B cell (primary cell): ENCODE data around the gene TOMM22. TPM values are rescaled to one million over a fixed set of nuclear protein-coding genes. Genes with fewer than 3 reads are reported as not detected.
"Not testable (repeated sequence)": the region's sequence is repeated elsewhere in the genome, so short reads cannot be mapped to it uniquely, and the experiment has no call there.

Experiments
- ATAC-seq: fragments of 200-7000 bp; cut with Tn5 transposase; one replicate; pipeline ENCODE4 v1.10.0; 2021; ENCODE audit warnings: low read depth, mild to moderate bottlenecking, moderate number of reproducible peaks, moderate library complexity
- CTCF ChIA-PET: fragments of 350-600 bp; sonication (Branson Sonifier 250); formaldehyde crosslinking; loops from one replicate; lab custom pipeline; 2021; ENCODE audit warnings: antibody characterized with exemption, inconsistent platforms; lab: Charles Lee
- POLR2A ChIA-PET: fragments of 350-600 bp; sonication (Branson Sonifier 250); formaldehyde crosslinking; loops from one replicate; lab custom pipeline; 2021; ENCODE audit warnings: antibody characterized with exemption; lab: Charles Lee
- DNase-seq: peaks from one replicate; pipeline ENCODE4 v3.0.0; 2013
- H2AFZ ChIP-seq: 2 replicates; pipeline ENCODE4 v1.6.1; 2012; ENCODE audit warnings: mild to moderate bottlenecking, low read depth, low read length; ENCODE audit not compliant: insufficient read depth, poor library complexity, severe bottlenecking
- H3K27ac ChIP-seq, 2 donors: 1 replicate in 1 of 2; 2 replicates in 1 of 2; pipeline ENCODE4 v1.5.1; 2012 to 2013; ENCODE audit warnings: low read length in 2 of 2, mild to moderate bottlenecking in 2 of 2, moderate library complexity in 1 of 2
- H3K27me3 ChIP-seq, 4 experiments: fragments of 200-600 bp in 1 of 4; sonication (generic) in 1 of 4; replicated peaks in 1 of 4; 1 replicate in 2 of 4; 2 replicates in 2 of 4; pipeline versions ENCODE4 v1.6.1 to v1.7.0; 2013 to 2016; ENCODE audit warnings: low read length in 3 of 4, mild to moderate bottlenecking in 2 of 4, mixed read lengths in 1 of 4, moderate library complexity in 1 of 4; ENCODE audit not compliant: insufficient read depth in 4 of 4, control insufficient read depth in 3 of 4; ENCODE audit errors: control extremely low read depth in 1 of 4
- H3K36me3 ChIP-seq, 2 experiments: replicated peaks in 1 of 2; 1 replicate in 1 of 2; 2 replicates in 1 of 2; pipeline versions ENCODE4 v1.6.1 to v1.7.1; 2013; ENCODE audit warnings: low read length in 1 of 2; ENCODE audit not compliant: insufficient read depth in 2 of 2, control insufficient read depth in 1 of 2; ENCODE audit errors: control extremely low read depth in 1 of 2, extremely low read depth in 1 of 2
- H3K4me1 ChIP-seq, 2 donors: fragments of 200-600 bp in 1 of 2; sonication (generic) in 1 of 2; 1 replicate in 1 of 2; 2 replicates in 1 of 2; pipeline versions ENCODE4 v1.5.1 to v1.6.1; 2013 to 2017; ENCODE audit warnings: low read length in 2 of 2; ENCODE audit not compliant: control insufficient read depth in 2 of 2, insufficient read depth in 2 of 2
- H3K4me2 ChIP-seq: replicated peaks from 2 replicates; pipeline ENCODE3; 2012; ENCODE audit warnings: mild to moderate bottlenecking, low read depth, low read length; ENCODE audit not compliant: poor library complexity, severe bottlenecking
- H3K4me3 ChIP-seq, 5 experiments: fragments of 200-600 bp in 1 of 5; sonication (generic) in 1 of 5; 1 replicate in 3 of 5; 2 replicates in 2 of 5; pipeline versions ENCODE4 v1.5.1 to v1.7.0; 2011 to 2016; ENCODE audit warnings: low read length in 4 of 5, mild to moderate bottlenecking in 4 of 5, low read depth in 2 of 5, control low read depth in 1 of 5, moderate library complexity in 1 of 5; ENCODE audit not compliant: insufficient read depth in 1 of 5; ENCODE audit errors: control extremely low read depth in 1 of 5, extremely low read depth in 1 of 5
- H3K79me2 ChIP-seq: fragments of 200-600 bp; sonication (generic); one replicate; pipeline ENCODE4 v1.6.0; 2016; ENCODE audit warnings: low read length; ENCODE audit not compliant: control insufficient read depth, insufficient read depth
- H3K9ac ChIP-seq: fragments of 200-600 bp; sonication (generic); 2 replicates; pipeline ENCODE4 v1.6.1; 2017; ENCODE audit warnings: mild to moderate bottlenecking, low read length, moderate library complexity
- H3K9me3 ChIP-seq, 3 donors: one replicate each; pipeline versions ENCODE4 v1.6.1 to v1.7.1; 2013; ENCODE audit warnings: low read length in 2 of 3; ENCODE audit not compliant: control insufficient read depth in 2 of 3, insufficient read depth in 1 of 3; ENCODE audit errors: control extremely low read depth in 1 of 3
- H4K20me1 ChIP-seq: 2 replicates; pipeline ENCODE4 v1.6.0; 2012; ENCODE audit warnings: mild to moderate bottlenecking, low read length; ENCODE audit not compliant: insufficient read depth, control insufficient read depth, poor library complexity, severe bottlenecking
- H3K27ac Mint-ChIP-seq: one replicate; pipeline ENCODE4 v1.8.0; 2021; ENCODE audit warnings: mixed read lengths
- H3K27me3 Mint-ChIP-seq: one replicate; pipeline ENCODE4 v1.8.0; 2021; ENCODE audit warnings: mixed read lengths
- H3K4me1 Mint-ChIP-seq: one replicate; pipeline ENCODE4 v1.8.0; 2021; ENCODE audit warnings: mixed read lengths
- H3K4me3 Mint-ChIP-seq: one replicate; pipeline ENCODE4 v1.8.0; 2021; ENCODE audit warnings: mixed read lengths
- H3K9me3 Mint-ChIP-seq: one replicate; pipeline ENCODE4 v1.8.0; 2022; ENCODE audit warnings: mixed read lengths; ENCODE audit not compliant: insufficient read depth
- EZH2 ChIP-seq: IDR thresholded peaks from 2 replicates; pipeline ENCODE4 v1.6.1; 2012; ENCODE audit warnings: borderline replicate concordance, low read depth, mild to moderate bottlenecking, moderate library complexity, low read length; ENCODE audit not compliant: insufficient read depth, poor library complexity, severe bottlenecking
- WGBS: methylation state at CpG from one replicate; pipeline ENCODE4 v1.1.5; 2013; ENCODE audit warnings: missing lambda C conversion rate; ENCODE audit not compliant: insufficient coverage; 5-methylcytosine and 5-hydroxymethylcytosine counted together
- intact Hi-C: fragments of 100-400 bp; cut with micrococcal nuclease; formaldehyde crosslinking; loops from one replicate; pipeline ENCODE4 v1.10.0; 2022
- polyA plus RNA-seq: library from polyadenylated mRNA; depleted of rRNA; stranded (reverse); fragments of >200 nt; gene quantifications from 2 replicates; pipeline ENCODE4 v1.2.3, GENCODE V29; 2012
- total RNA-seq, 2 donors: library from RNA; stranded (reverse); fragments of 120-200 nt in 1 of 2; gene quantifications; 1 replicate in 1 of 2; 2 replicates in 1 of 2; pipeline versions ENCODE4 v1.2.3 to v1.2.4, GENCODE V29; 2013 to 2022
- TF ChIP-seq, protein P1 (sequence below): fragments of 200-600 bp; IDR thresholded peaks from one replicate; pipeline ENCODE4 v1.8.0; 2022; ENCODE audit warnings: antibody characterized with exemption, mild to moderate bottlenecking

TOMM22 gene
- total and polyA plus RNA-seq, 2 donors (not counting 1 experiment from before 2014, with no cell fraction given), result 21.5 to 47.6 TPM

GRCh38 chr22:38641476-38642040 lies 40.2 kb upstream of the TOMM22 start:
- no peak for ATAC-seq
- intact Hi-C loops, result no loop called here
- Histone ChIP-seq H2AFZ (no peak overlapping the region), H3K36me3 (no peaks in the 10 kb centered on the region), H3K27ac (no peak overlapping the region), H3K9me3 (no peaks in the 10 kb centered on the region), H3K27me3 (no peaks in the 10 kb centered on the region), H4K20me1 (no peaks in the 10 kb centered on the region), H3K4me2 (no peak overlapping the region), H3K9ac (no peak overlapping the region), H3K4me1 (no peaks in the 10 kb centered on the region), H3K79me2 (no peaks in the 10 kb centered on the region), H3K4me3 (no peak overlapping the region)
- Mint-ChIP-seq H3K9me3 (no peaks in the 10 kb centered on the region), H3K4me1 (no peaks in the 10 kb centered on the region), H3K4me3 (no peak overlapping the region), H3K27ac (no peak overlapping the region), H3K27me3 (peaks cover 14% of the 10 kb centered on the region)
- DNase-seq, result no peak
- ChIA-PET POLR2A (interaction anchor here (0.7 kb wide), 1 partner anchor 105 kb away, joined by 4 read pairs; no protein-coding TSS in a partner anchor), CTCF (no interaction called here)
- TF ChIP-seq, protein P1, sequence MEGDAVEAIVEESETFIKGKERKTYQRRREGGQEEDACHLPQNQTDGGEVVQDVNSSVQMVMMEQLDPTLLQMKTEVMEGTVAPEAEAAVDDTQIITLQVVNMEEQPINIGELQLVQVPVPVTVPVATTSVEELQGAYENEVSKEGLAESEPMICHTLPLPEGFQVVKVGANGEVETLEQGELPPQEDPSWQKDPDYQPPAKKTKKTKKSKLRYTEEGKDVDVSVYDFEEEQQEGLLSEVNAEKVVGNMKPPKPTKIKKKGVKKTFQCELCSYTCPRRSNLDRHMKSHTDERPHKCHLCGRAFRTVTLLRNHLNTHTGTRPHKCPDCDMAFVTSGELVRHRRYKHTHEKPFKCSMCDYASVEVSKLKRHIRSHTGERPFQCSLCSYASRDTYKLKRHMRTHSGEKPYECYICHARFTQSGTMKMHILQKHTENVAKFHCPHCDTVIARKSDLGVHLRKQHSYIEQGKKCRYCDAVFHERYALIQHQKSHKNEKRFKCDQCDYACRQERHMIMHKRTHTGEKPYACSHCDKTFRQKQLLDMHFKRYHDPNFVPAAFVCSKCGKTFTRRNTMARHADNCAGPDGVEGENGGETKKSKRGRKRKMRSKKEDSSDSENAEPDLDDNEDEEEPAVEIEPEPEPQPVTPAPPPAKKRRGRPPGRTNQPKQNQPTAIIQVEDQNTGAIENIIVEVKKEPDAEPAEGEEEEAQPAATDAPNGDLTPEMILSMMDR, result no peak
- TF ChIP-seq EZH2, result no peak
- no CpG with 5 or more reads among the region's 13 CpGs for WGBS

- H3K4me1 ChIP-seq, H3K4me2 ChIP-seq, H2AFZ ChIP-seq, intact Hi-C loops, ATAC-seq, CTCF ChIA-PET, H3K4me1 Mint-ChIP-seq, POLR2A ChIA-PET, H3K9me3 ChIP-seq, H3K4me3 Mint-ChIP-seq, H3K27me3 ChIP-seq, H4K20me1 ChIP-seq, H3K27ac Mint-ChIP-seq, H3K4me3 ChIP-seq, DNase-seq, H3K9me3 Mint-ChIP-seq, H3K36me3 ChIP-seq, H3K9ac ChIP-seq, H3K27ac ChIP-seq, H3K79me2 ChIP-seq: not testable (repeated sequence)
- 100% methylated on average over 2 of the region's 5 CpGs for WGBS
- peaks cover 21% of the 10 kb centered on the region for H3K27me3 Mint-ChIP-seq
Observed at GRCh38 chr22:38644245-38644644, 37.5 kb upstream of the TOMM22 start.
